ENCODE measurements around the gene PAX3.

PAX3 gene

DNA sequence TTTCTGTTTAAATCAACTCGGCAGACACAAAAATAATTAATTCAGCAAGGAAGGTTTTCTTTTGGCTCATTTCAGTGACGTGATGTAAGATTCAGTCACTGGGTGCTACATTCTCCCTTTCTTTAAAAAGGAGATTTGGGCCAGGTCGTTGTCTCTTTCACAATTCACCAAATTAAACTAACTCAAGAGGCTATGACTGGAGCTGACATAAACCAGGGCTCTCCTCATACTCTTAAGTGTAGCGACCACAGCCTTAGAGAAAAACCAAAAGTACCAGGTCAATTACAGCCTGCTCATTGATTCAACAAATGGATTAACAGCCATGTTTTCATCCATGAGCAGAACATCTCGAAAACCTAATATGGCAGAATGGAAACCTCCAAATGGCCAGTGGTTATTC, 85.7 kb downstream of the PAX3 start:
- Histone ChIP-seq H3K4me1 (peaks cover 0 to 11% (median 2%) of the 10 kb centered on the region in 4 donors), H3K4me3 (no peak overlapping the region), H3K36me3 (no peaks in the 10 kb centered on the region), H3K9me3 (no peaks in the 10 kb centered on the region), H3K27me3 (no peaks in the 10 kb centered on the region), H3K27ac (no peak overlapping the region)
- TF ChIP-seq, protein P1, sequence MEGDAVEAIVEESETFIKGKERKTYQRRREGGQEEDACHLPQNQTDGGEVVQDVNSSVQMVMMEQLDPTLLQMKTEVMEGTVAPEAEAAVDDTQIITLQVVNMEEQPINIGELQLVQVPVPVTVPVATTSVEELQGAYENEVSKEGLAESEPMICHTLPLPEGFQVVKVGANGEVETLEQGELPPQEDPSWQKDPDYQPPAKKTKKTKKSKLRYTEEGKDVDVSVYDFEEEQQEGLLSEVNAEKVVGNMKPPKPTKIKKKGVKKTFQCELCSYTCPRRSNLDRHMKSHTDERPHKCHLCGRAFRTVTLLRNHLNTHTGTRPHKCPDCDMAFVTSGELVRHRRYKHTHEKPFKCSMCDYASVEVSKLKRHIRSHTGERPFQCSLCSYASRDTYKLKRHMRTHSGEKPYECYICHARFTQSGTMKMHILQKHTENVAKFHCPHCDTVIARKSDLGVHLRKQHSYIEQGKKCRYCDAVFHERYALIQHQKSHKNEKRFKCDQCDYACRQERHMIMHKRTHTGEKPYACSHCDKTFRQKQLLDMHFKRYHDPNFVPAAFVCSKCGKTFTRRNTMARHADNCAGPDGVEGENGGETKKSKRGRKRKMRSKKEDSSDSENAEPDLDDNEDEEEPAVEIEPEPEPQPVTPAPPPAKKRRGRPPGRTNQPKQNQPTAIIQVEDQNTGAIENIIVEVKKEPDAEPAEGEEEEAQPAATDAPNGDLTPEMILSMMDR (IDR thresholded peaks at IDR 0.05) = no peak
- no peak for DNase-seq
- intact Hi-C loops (cut with DNase I; ENCODE audit: low total_unique reads) = no loop called here

- no peaks in the 10 kb centered on the region for H3K27me3 ChIP-seq
- H3K4me1 ChIP-seq = peaks cover 0 to 11% (median 2%) of the 10 kb centered on the region in 4 donors
- intact Hi-C loops (cut with DNase I; ENCODE audit: low total_unique reads) = no loop called here
These were observed 86.2 kb downstream of the PAX3 start for GRCh38 chr2:222212571-222212970.

GRCh38 chr2:222208010-222208690, 90.6 kb downstream of the PAX3 start:
- Histone ChIP-seq H3K9me3 (no peaks in the 10 kb centered on the region), H3K4me1 (peaks cover 0 to 11% (median 2%) of the 10 kb centered on the region in 4 donors), H3K4me3 (no peak overlapping the region), H3K27ac (no peak overlapping the region), H3K36me3 (no peaks in the 10 kb centered on the region), H3K27me3 (no peaks in the 10 kb centered on the region)
- intact Hi-C loops (cut with DNase I; ENCODE audit: low total_unique reads) = no loop called here
- DNase-seq = no peak
- TF ChIP-seq, protein P1 (IDR thresholded peaks at IDR 0.05) = no peak

More at GRCh38 chr2:222212571-222212970, 86.2 kb downstream of the PAX3 start:
- no peak for DNase-seq
- TF ChIP-seq, protein P1 (IDR thresholded peaks at IDR 0.05) = no peak
- no peaks in the 10 kb centered on the region for H3K36me3 ChIP-seq
- H3K4me3 ChIP-seq = no peak overlapping the region
- no peaks in the 10 kb centered on the region for H3K9me3 ChIP-seq
- H3K27ac ChIP-seq = no peak overlapping the region

- Histone ChIP-seq H3K4me1 (peaks cover 0 to 11% (median 2%) of the 10 kb centered on the region in 4 donors), H3K27ac (no peak overlapping the region), H3K9me3 (no peaks in the 10 kb centered on the region), H3K4me3 (no peak overlapping the region), H3K36me3 (no peaks in the 10 kb centered on the region), H3K27me3 (peaks cover 0 to 3% of the 10 kb centered on the region in 2 donors)
- TF ChIP-seq, protein P1 (IDR thresholded peaks at IDR 0.05) = no peak
- no peak for DNase-seq
- intact Hi-C loops (cut with DNase I; ENCODE audit: low total_unique reads) = no loop called here
These were observed 93.7 kb downstream of the PAX3 start for GRCh38 chr2:222205136-222205535.

GRCh38 chr2:222203041-222203440, 95.8 kb downstream of the PAX3 start:
- Histone ChIP-seq H3K36me3 (no peaks in the 10 kb centered on the region), H3K27ac (no peak overlapping the region), H3K4me3 (no peak overlapping the region), H3K27me3 (peaks cover 0 to 3% of the 10 kb centered on the region in 2 donors), H3K4me1 (no peaks in the 10 kb centered on the region), H3K9me3 (no peaks in the 10 kb centered on the region)
- TF ChIP-seq, protein P1 (IDR thresholded peaks at IDR 0.05) = no peak
- DNase-seq = no peak
- intact Hi-C loops (cut with DNase I; ENCODE audit: low total_unique reads) = no loop called here

All from tibial artery (tissue), 4 donors.